SU-DHL-6 (cell line): Measurements from ENCODE around the gene IDNK.

Experiments used
- CTCF ChIP-seq: fragments of 200-600 bp; sonication (generic); IDR thresholded peaks from one replicate; pipeline ENCODE4 v1.5.1; 2017; ENCODE audit warnings: antibody characterized with exemption, mild to moderate bottlenecking, low read length, moderate library complexity; ENCODE audit not compliant: insufficient read depth, poor library complexity, severe bottlenecking
- EZH2phosphoT487 ChIP-seq: fragments of 200-600 bp; sonication (generic), shearing (Covaris generic); conservative IDR thresholded peaks from 2 replicates; pipeline ENCODE4 v1.6.1; 2018; ENCODE audit warnings: mild to moderate bottlenecking, antibody characterized with exemption, low read length, moderate library complexity, mixed read lengths

- TF ChIP-seq CTCF (no peak), EZH2phosphoT487 (no peak)
These were observed 5.6 kb upstream of the IDNK start for GRCh38 chr9:83617299-83617698.
